Right atrium auricular region (tissue), 2 donors: ENCODE results near the gene RUSF1. TPM values are rescaled to one million over a fixed set of nuclear protein-coding genes. Genes with fewer than 3 reads are reported as not detected.

Source experiments
- DNase-seq: peaks from one replicate; pipeline ENCODE4 v3.0.0-alpha.2; 2019; ENCODE audit warnings: low spot score
- H3K27ac ChIP-seq, 2 donors: fragments of 200-600 bp; sonication (generic); 1 replicate in 1 of 2; 2 replicates in 1 of 2; pipeline ENCODE4 v1.5.1; 2016 to 2019
- H3K27me3 ChIP-seq, 2 donors: fragments of 200-600 bp; sonication (generic); one replicate each; pipeline versions ENCODE4 v1.5.1 to v1.6.0; 2017 to 2019
- H3K36me3 ChIP-seq: fragments of 200-600 bp; sonication (generic); one replicate; pipeline ENCODE4 v1.5.1; 2016
- H3K4me1 ChIP-seq, 2 donors: fragments of 200-600 bp; sonication (generic); one replicate each; pipeline versions ENCODE4 v1.5.1 to v1.6.0; 2017 to 2019
- H3K4me3 ChIP-seq, 2 donors: fragments of 200-600 bp; sonication (generic); 1 replicate in 1 of 2; 2 replicates in 1 of 2; pipeline ENCODE4 v1.5.1; 2017 to 2019; ENCODE audit warnings: mild to moderate bottlenecking in 1 of 2, moderate library complexity in 1 of 2
- H3K9me3 ChIP-seq, 2 donors: fragments of 200-600 bp; sonication (generic); one replicate each; pipeline ENCODE4 v1.5.1; 2019
- CTCF ChIP-seq, 2 donors: fragments of 200-600 bp; sonication (generic); IDR thresholded peaks; one replicate each; pipeline ENCODE4 v1.5.1; 2019; ENCODE audit warnings: antibody characterized with exemption in 2 of 2
- total RNA-seq, 2 donors: library from RNA; depleted of rRNA; stranded (reverse); fragments of >200 nt; gene quantifications; one replicate each; pipeline ENCODE4 v1.1.0, GENCODE V29; 2016

The RUSF1 gene
- total RNA-seq, 2 donors from 2014 or later: 33.3 TPM

GRCh38 chr16:31440516-31441184, 67.5 kb downstream of the RUSF1 start:
- no peak overlapping the region for H3K4me3 ChIP-seq
- H3K9me3 ChIP-seq: no peaks in the 10 kb centered on the region
- H3K4me1 ChIP-seq: peaks cover 0 to 16% of the 10 kb centered on the region in 2 donors
- H3K27ac ChIP-seq: peak overlapping the region; percentile 46 to 96
- no peaks in the 10 kb centered on the region for H3K36me3 ChIP-seq
- no peaks in the 10 kb centered on the region for H3K27me3 ChIP-seq
- DNase-seq: no peak
- TF ChIP-seq CTCF (IDR thresholded peaks at IDR 0.05): no peak

- no peak overlapping the region for H3K4me3 ChIP-seq
- H3K27ac ChIP-seq: no peak overlapping the region
- H3K9me3 ChIP-seq: no peaks in the 10 kb centered on the region
- peaks cover 0 to 16% of the 10 kb centered on the region in 2 donors for H3K4me1 ChIP-seq
- no peaks in the 10 kb centered on the region for H3K36me3 ChIP-seq
- no peaks in the 10 kb centered on the region for H3K27me3 ChIP-seq
- no peak for TF ChIP-seq CTCF (IDR thresholded peaks at IDR 0.05)
- no peak for DNase-seq
These were observed 68.7 kb downstream of the RUSF1 start for GRCh38 chr16:31439519-31439918.

Other genes with a start within 250 kb of the RUSF1 start
- 10 to 100 TPM in 1 of 2 donors, 1 to 10 TPM in 1; 2.1 to 15.4 TPM for gene ITGAM, start 248.4 kb downstream of the RUSF1 start, total RNA-seq
- 1 to 10 TPM in 1 of 2 donors, under 1 TPM in 1; 0.78 to 2.6 TPM for gene ITGAX, start 153.2 kb downstream of the RUSF1 start, total RNA-seq
- gene ITGAD, start 115.1 kb downstream of the RUSF1 start, total RNA-seq: not detected
- gene COX6A2, start 80.0 kb downstream of the RUSF1 start, total RNA-seq: 100 to 1,000 TPM; 515 to 564 TPM
- gene ZNF843, start 65.6 kb downstream of the RUSF1 start, total RNA-seq: 1 to 10 TPM; 3.4 to 4.6 TPM
- gene ARMC5, start 48.9 kb downstream of the RUSF1 start, total RNA-seq: 1 to 10 TPM; 7.4 to 9.0 TPM
- gene TGFB1I1, start 36.2 kb downstream of the RUSF1 start, total RNA-seq: 10 to 100 TPM; 23.4 to 84.7 TPM
- not detected for gene SLC5A2, start 25.3 kb downstream of the RUSF1 start, total RNA-seq
- gene AHSP, start 19.5 kb upstream of the RUSF1 start, total RNA-seq: 1 to 10 TPM; 1.1 to 2.3 TPM